RWPE2 (cell line): ENCODE results near the gene NAGA.

Experiments used
- ATAC-seq: fragments of 200-7000 bp; cut with Tn5 transposase; 3 replicates; pipeline ENCODE4 v1.9.1; 2021; ENCODE audit warnings: low read depth
- DNase-seq: peaks from one replicate; pipeline ENCODE4 v3.0.0-alpha.2; 2020; ENCODE audit warnings: low spot score
- H3K27ac ChIP-seq: fragments of 450-650 bp; 2 replicates; pipeline ENCODE4 v1.5.1; 2017; ENCODE audit warnings: mild to moderate bottlenecking; ENCODE audit not compliant: poor library complexity, severe bottlenecking
- H3K27me3 ChIP-seq: fragments of 250-450 bp; sonication (Bioruptor Pico); 2 replicates; pipeline ENCODE4 v1.5.1; 2021; ENCODE audit warnings: mild to moderate bottlenecking, moderate library complexity; ENCODE audit not compliant: insufficient read depth, poor library complexity, severe bottlenecking
- H3K36me3 ChIP-seq: fragments of 250-450 bp; sonication (Bioruptor Pico); 2 replicates; pipeline ENCODE4 v1.5.1; 2020; ENCODE audit warnings: low read depth, mild to moderate bottlenecking, moderate library complexity
- H3K4me1 ChIP-seq: fragments of 250-450 bp; sonication (Bioruptor Pico); 2 replicates; pipeline ENCODE4 v1.5.1; 2021; ENCODE audit warnings: mild to moderate bottlenecking, moderate library complexity; ENCODE audit not compliant: insufficient read depth, poor library complexity, severe bottlenecking
- H3K4me3 ChIP-seq: fragments of 250-450 bp; sonication (Bioruptor Pico); 2 replicates; pipeline ENCODE4 v1.5.1; 2021; ENCODE audit warnings: mild to moderate bottlenecking, moderate library complexity; ENCODE audit not compliant: severe bottlenecking
- H3K9me3 ChIP-seq: fragments of 250-450 bp; sonication (Bioruptor Pico); 2 replicates; pipeline ENCODE4 v1.5.1; 2021; ENCODE audit warnings: mild to moderate bottlenecking, moderate library complexity; ENCODE audit not compliant: severe bottlenecking
- CTCF ChIP-seq: fragments of 450-650 bp; IDR thresholded peaks from one replicate; pipeline ENCODE4 v1.5.1; 2017; ENCODE audit warnings: mild to moderate bottlenecking, moderate library complexity; ENCODE audit not compliant: poor library complexity, severe bottlenecking

NAGA gene

GRCh38 chr22:42025421-42025820 lies 45.2 kb downstream of the NAGA start:
- H3K27ac ChIP-seq = no peak overlapping the region
- TF ChIP-seq CTCF = no peak

GRCh38 chr22:42022162-42022847 lies 48.3 kb downstream of the NAGA start:
- TF ChIP-seq CTCF = no peak
- Histone ChIP-seq H3K4me3 (no peak overlapping the region), H3K27me3 (no peaks in the 10 kb centered on the region), H3K9me3 (no peaks in the 10 kb centered on the region), H3K4me1 (peaks cover 9% of the 10 kb centered on the region), H3K36me3 (no peaks in the 10 kb centered on the region), H3K27ac (peak overlapping the region; percentile 25)
- ATAC-seq (peak; percentile 89), DNase-seq (no peak)

More at GRCh38 chr22:42025421-42025820, 45.2 kb downstream of the NAGA start:
- DNase-seq (no peak), ATAC-seq (no peak)
- no peaks in the 10 kb centered on the region for H3K36me3 ChIP-seq
- no peaks in the 10 kb centered on the region for H3K9me3 ChIP-seq
- peaks cover 9% of the 10 kb centered on the region for H3K4me1 ChIP-seq
- no peak overlapping the region for H3K4me3 ChIP-seq
- no peaks in the 10 kb centered on the region for H3K27me3 ChIP-seq

DNA sequence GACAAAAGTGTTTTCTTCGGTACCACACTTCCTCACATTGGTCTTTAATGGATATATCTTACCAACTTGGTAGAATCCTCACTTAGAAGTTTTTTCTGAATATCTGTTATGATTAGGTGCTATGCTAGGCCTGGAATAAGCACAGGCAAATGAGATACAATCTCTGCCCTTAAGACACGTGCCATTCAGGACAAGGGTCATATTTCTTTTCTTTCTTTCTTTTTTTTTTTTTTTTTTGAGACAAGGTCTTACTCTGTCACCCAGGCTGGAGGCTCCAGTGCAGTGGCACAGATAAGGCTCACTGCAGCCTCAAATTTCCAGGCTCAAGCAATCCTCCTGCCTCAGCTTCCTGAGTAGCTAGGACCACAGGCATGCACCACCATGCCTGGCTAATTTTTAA lies 49.0 kb downstream of the NAGA start:
- no peaks in the 10 kb centered on the region for H3K9me3 ChIP-seq
- no peak overlapping the region for H3K4me3 ChIP-seq
- H3K36me3 ChIP-seq = no peaks in the 10 kb centered on the region
- peaks cover 9% of the 10 kb centered on the region for H3K4me1 ChIP-seq
- no peak for TF ChIP-seq CTCF
- ATAC-seq (no peak), DNase-seq (no peak)
- no peak overlapping the region for H3K27ac ChIP-seq
- H3K27me3 ChIP-seq = no peaks in the 10 kb centered on the region

DNA sequence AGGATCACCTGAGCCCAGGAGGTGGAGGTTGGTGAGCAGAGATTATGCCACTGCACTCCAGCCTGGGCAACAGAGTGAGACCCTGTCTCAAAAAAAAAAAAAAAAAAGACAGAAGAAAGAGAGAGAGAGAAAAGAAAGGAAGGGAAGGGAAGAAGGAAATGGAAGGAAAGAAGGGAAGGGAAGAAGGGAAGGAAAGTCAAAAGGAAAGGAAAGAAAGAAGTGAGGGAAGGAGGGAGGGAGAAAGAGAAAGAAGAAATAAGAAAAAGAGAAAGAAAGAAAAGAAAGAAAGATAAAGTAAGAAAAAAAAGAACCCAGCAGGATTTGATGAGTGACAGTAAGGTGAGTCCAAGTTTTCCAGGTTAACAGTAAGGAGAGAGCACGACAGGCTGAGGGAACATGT lies 52.4 kb downstream of the NAGA start:
- DNase-seq (no peak), ATAC-seq (no peak)
- H3K9me3 ChIP-seq = no peaks in the 10 kb centered on the region
- peaks cover 9% of the 10 kb centered on the region for H3K4me1 ChIP-seq
- peaks cover 3% of the 10 kb centered on the region for H3K27me3 ChIP-seq
- H3K36me3 ChIP-seq = no peaks in the 10 kb centered on the region
- TF ChIP-seq CTCF = no peak
- no peak overlapping the region for H3K27ac ChIP-seq
- no peak overlapping the region for H3K4me3 ChIP-seq

DNA sequence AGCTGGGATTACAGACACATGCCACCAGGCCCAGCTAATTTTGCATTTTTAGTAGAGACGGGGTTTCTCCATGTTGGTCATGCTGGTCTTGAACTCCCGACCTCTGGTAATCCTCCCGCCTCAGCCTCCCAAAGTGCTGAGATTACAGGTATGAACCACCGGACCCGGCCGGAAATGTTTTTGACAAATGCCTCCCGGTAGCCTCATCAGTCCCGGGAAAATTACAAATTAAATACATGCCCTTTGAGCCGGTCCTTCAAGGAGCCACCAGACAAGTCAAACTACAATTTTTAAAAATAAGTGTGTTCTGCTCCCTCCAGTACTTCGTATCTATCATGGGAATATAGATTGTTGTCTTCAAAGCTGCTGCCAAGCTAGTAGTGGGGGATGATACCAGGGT lies 54.5 kb downstream of the NAGA start:
- Histone ChIP-seq H3K9me3 (no peaks in the 10 kb centered on the region), H3K36me3 (no peaks in the 10 kb centered on the region), H3K4me1 (no peaks in the 10 kb centered on the region), H3K27me3 (peaks cover 3% of the 10 kb centered on the region), H3K4me3 (no peak overlapping the region), H3K27ac (no peak overlapping the region)
- no peak for ATAC-seq
- TF ChIP-seq CTCF = no peak
- no peak for DNase-seq
